AG04449 (cell line): ENCODE measurements around the gene ISOC2.
"Not testable (repeated sequence)": the region's sequence is repeated elsewhere in the genome, so short reads cannot be mapped to it uniquely, and the experiment has no call there.

ENCODE experiments used
- CTCF ChIA-PET: fragments of 350-600 bp; formaldehyde crosslinking; extraction: SDS; loops from one replicate; lab custom pipeline; 2021; ENCODE audit warnings: antibody characterized with exemption; lab: Yijun Ruan, JAX
- POLR2A ChIA-PET: fragments of 400-600, 350-600 bp; formaldehyde crosslinking; extraction: SDS; loops from one replicate; lab custom pipeline; 2020; ENCODE audit warnings: antibody characterized with exemption, inconsistent platforms; lab: Yijun Ruan, JAX
- DNase-seq: peaks from one replicate; pipeline ENCODE4 v3.0.0-alpha.2; 2010; ENCODE audit warnings: low read depth, low spot score
- H3K4me3 ChIP-seq: 2 replicates; pipeline ENCODE4 v1.5.1; 2011; ENCODE audit warnings: low read depth, mild to moderate bottlenecking, control low read depth, low read length
- CTCF ChIP-seq: IDR thresholded peaks from one replicate; pipeline ENCODE4 v1.5.1; 2011; ENCODE audit warnings: mild to moderate bottlenecking, moderate library complexity, low read length, control low read depth, inconsistent platforms; ENCODE audit not compliant: insufficient read depth; ENCODE audit errors: missing control alignments

ISOC2 gene

GRCh38 chr19:55503157-55503501 is 41.7 kb upstream of the ISOC2 start:
- TF ChIP-seq CTCF: no peak
- POLR2A ChIA-PET: interaction anchor here (1.1 to 1.4 kb wide), 4 partner anchors 9 to 96 kb away, joined by 4 to 10 read pairs (median 8); partner anchors contain the start of gene UBE2S
- CTCF ChIA-PET: interaction anchor here (0.8 to 13.0 kb wide), 15 partner anchors 11 to 367 kb away, joined by 3 to 241 read pairs (median 15); partner anchors contain the start of genes NAT14, SSC5D, ZNF628 and ZNF784
- no peak overlapping the region for H3K4me3 ChIP-seq
- DNase-seq: no peak

- DNase-seq: no peak
- TF ChIP-seq CTCF: no peak
- H3K4me3 ChIP-seq: no peak overlapping the region
- CTCF ChIA-PET: interaction anchor here (1.0 to 13.0 kb wide), 5 partner anchors 9 to 103 kb away, joined by 3 to 241 read pairs (median 23); partner anchors contain the start of genes NAT14, SSC5D and ZNF865
- POLR2A ChIA-PET: no interaction called here
These were observed 40.9 kb upstream of the ISOC2 start for GRCh38 chr19:55502197-55502952.

GRCh38 chr19:55500368-55500952 is 39.0 kb upstream of the ISOC2 start:
- ChIA-PET POLR2A (no interaction called here), CTCF (interaction anchor here (1.0 to 17.6 kb wide), 3 partner anchors 17 to 33 kb away, joined by 4 to 173 read pairs (median 23); no protein-coding TSS in a partner anchor)
- TF ChIP-seq CTCF: no peak
- no peak for DNase-seq
- no peak overlapping the region for H3K4me3 ChIP-seq

GRCh38 chr19:55498246-55498840 is 36.9 kb upstream of the ISOC2 start:
- TF ChIP-seq CTCF: no peak
- no peak overlapping the region for H3K4me3 ChIP-seq
- CTCF ChIA-PET: interaction anchor here (0.9 to 17.6 kb wide), 5 partner anchors 10 to 413 kb away, joined by 3 to 173 read pairs (median 3); no protein-coding TSS in a partner anchor
- POLR2A ChIA-PET: interaction anchor here (1.5 kb wide), 1 partner anchor 10 kb away, joined by 3 read pairs; no protein-coding TSS in a partner anchor
- no peak for DNase-seq

- DNase-seq: no peak
- ChIA-PET CTCF (interaction anchor here (0.9 to 17.6 kb wide), 5 partner anchors 10 to 109 kb away, joined by 3 to 173 read pairs (median 3); no protein-coding TSS in a partner anchor), POLR2A (interaction anchor here (1.1 kb wide), 1 partner anchor 10 kb away, joined by 4 read pairs; the partner anchor contains the start of gene SSC5D)
- no peak overlapping the region for H3K4me3 ChIP-seq
- no peak for TF ChIP-seq CTCF
These were observed 36.3 kb upstream of the ISOC2 start for GRCh38 chr19:55497763-55498162.

- ChIA-PET CTCF (interaction anchor here (1.0 to 17.6 kb wide), 4 partner anchors 7 to 136 kb away, joined by 3 to 173 read pairs (median 83); no protein-coding TSS in a partner anchor), POLR2A (interaction anchor here (1.0 to 1.2 kb wide), 3 partner anchors 9 to 102 kb away, joined by 3 to 4 read pairs (median 4); partner anchors contain the start of genes FIZ1 and SSC5D)
- DNase-seq, H3K4me3 ChIP-seq: not testable (repeated sequence)
These were observed 35.4 kb upstream of the ISOC2 start for GRCh38 chr19:55496820-55497219.
